OCI-LY3 (cell line): Measurements from ENCODE around the gene PLXNB1.
"Not testable (repeated sequence)": the region's sequence is repeated elsewhere in the genome, so short reads cannot be mapped to it uniquely, and the experiment has no call there.

Experiments used
- H2AFZ ChIP-seq: fragments of 200-600, 300-600 bp; shearing (Covaris generic); 2 replicates; pipeline ENCODE4 v1.6.0; 2014; ENCODE audit warnings: antibody characterized with exemption, low read depth, low read length
- H3K27ac ChIP-seq: fragments of 200-600, 300-600 bp; sonication (generic); 2 replicates; pipeline ENCODE4 v1.5.1; 2014; ENCODE audit warnings: mild to moderate bottlenecking, low read length, moderate library complexity, mixed read lengths
- H3K27me3 ChIP-seq: fragments of 200-600, 300-600 bp; sonication (generic); 2 replicates; pipeline ENCODE4 v1.6.1; 2014; ENCODE audit warnings: low read depth, low read length, mixed read lengths
- H3K36me3 ChIP-seq: fragments of 200-600, 300-600 bp; sonication (generic); replicated peaks from 2 replicates; pipeline ENCODE3; 2014; ENCODE audit warnings: low read depth, low read length, mixed read lengths
- H3K4me1 ChIP-seq: fragments of 300-600, 200-600 bp; sonication (generic); 2 replicates; pipeline ENCODE4 v1.6.1; 2014; ENCODE audit warnings: low read length, mixed read lengths
- H3K4me2 ChIP-seq: fragments of 200-600, 300-600 bp; sonication (generic); 2 replicates; pipeline ENCODE4 v1.6.1; 2014; ENCODE audit warnings: low read length, mixed read lengths
- H3K4me3 ChIP-seq: fragments of 300-600, 200-600 bp; sonication (generic); 2 replicates; pipeline ENCODE4 v1.5.1; 2014; ENCODE audit warnings: antibody characterized with exemption, mild to moderate bottlenecking, low read length, moderate library complexity
- H3K79me2 ChIP-seq: fragments of 300-600, 200-600 bp; shearing (Covaris generic); 2 replicates; pipeline ENCODE4 v1.6.1; 2014; ENCODE audit warnings: mild to moderate bottlenecking, low read length, mixed read lengths
- H3K9ac ChIP-seq: fragments of 300-600, 200-600 bp; shearing (Covaris generic); 2 replicates; pipeline ENCODE4 v1.6.0; 2014; ENCODE audit warnings: mild to moderate bottlenecking, low read length, moderate library complexity
- H3K9me3 ChIP-seq: fragments of 200-600, 300-600 bp; shearing (Covaris generic); 2 replicates; pipeline ENCODE4 v1.6.1; 2014; ENCODE audit warnings: low read length, mixed read lengths; ENCODE audit not compliant: insufficient read depth
- H4K20me1 ChIP-seq: fragments of 200-600, 300-600 bp; sonication (generic); 2 replicates; pipeline ENCODE4 v1.6.1; 2016; ENCODE audit warnings: low read length, mixed read lengths; ENCODE audit not compliant: insufficient read depth
- EZH2phosphoT487 ChIP-seq: fragments of 200-600 bp; shearing (Covaris generic); IDR thresholded peaks from 2 replicates; pipeline ENCODE4 v1.6.1; 2018; ENCODE audit warnings: antibody characterized with exemption, mixed run types, low read depth
- TF ChIP-seq, protein P1 (sequence below): fragments of 200-600, 300-600 bp; sonication (generic); IDR thresholded peaks from 2 replicates; pipeline ENCODE4 v1.5.1; 2014; ENCODE audit warnings: antibody characterized with exemption, low read length, low read depth

PLXNB1 gene

DNA sequence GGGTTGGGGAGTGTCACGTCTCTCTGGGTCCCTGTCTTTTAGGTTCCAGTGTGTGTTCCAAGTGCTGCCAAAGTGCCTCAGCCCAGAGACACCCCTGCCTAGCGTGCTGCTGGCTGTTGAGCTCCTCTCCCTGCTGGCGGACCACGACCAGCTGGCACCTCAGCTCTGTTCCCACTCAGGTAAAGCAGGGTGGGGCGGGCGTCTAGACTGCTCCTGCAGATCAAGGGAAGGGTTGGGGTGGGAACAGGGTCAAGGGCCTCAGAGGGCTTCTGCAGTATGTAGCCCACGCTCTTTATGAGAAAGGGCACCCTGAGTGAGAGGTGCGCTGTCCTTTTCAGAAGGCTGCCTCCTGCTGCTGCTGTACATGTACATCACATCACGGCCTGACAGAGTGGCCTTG is 33.8 kb upstream of the PLXNB1 start:
- peaks cover 59% of the 10 kb centered on the region for H3K36me3 ChIP-seq
- H3K9me3 ChIP-seq, result no peaks in the 10 kb centered on the region
- H3K27me3 ChIP-seq, result no peaks in the 10 kb centered on the region
- no peak overlapping the region for H3K4me3 ChIP-seq
- TF ChIP-seq EZH2phosphoT487, result no peak
- TF ChIP-seq, protein P1, sequence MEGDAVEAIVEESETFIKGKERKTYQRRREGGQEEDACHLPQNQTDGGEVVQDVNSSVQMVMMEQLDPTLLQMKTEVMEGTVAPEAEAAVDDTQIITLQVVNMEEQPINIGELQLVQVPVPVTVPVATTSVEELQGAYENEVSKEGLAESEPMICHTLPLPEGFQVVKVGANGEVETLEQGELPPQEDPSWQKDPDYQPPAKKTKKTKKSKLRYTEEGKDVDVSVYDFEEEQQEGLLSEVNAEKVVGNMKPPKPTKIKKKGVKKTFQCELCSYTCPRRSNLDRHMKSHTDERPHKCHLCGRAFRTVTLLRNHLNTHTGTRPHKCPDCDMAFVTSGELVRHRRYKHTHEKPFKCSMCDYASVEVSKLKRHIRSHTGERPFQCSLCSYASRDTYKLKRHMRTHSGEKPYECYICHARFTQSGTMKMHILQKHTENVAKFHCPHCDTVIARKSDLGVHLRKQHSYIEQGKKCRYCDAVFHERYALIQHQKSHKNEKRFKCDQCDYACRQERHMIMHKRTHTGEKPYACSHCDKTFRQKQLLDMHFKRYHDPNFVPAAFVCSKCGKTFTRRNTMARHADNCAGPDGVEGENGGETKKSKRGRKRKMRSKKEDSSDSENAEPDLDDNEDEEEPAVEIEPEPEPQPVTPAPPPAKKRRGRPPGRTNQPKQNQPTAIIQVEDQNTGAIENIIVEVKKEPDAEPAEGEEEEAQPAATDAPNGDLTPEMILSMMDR, result no peak
- no peak overlapping the region for H3K4me2 ChIP-seq
- peaks cover 18% of the 10 kb centered on the region for H3K4me1 ChIP-seq
- no peak overlapping the region for H2AFZ ChIP-seq
- H3K9ac ChIP-seq, result no peak overlapping the region
- H3K27ac ChIP-seq, result no peak overlapping the region
- peaks cover 26% of the 10 kb centered on the region for H3K79me2 ChIP-seq
- no peaks in the 10 kb centered on the region for H4K20me1 ChIP-seq

DNA sequence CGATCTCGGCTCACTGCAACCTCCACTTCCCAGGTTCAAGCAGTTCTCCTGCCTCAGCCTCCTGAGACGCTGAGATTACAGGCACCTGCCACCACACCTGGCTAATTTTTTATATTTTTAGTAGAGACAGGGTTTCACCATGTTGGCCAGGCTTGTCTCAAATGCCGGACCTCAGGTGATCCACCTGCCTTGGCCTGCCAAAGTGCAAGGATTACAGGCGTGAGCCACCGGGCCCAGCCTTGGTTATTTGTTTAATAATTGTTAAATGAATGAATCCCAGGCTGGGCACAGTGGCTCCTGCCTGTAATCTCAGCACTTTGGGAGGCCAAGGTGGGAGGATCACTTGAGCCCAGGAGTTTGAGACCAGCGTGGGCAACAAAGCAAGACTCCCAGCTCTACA is 31.9 kb upstream of the PLXNB1 start:
- not testable (repeated sequence) for H3K79me2 ChIP-seq, H3K4me1 ChIP-seq, H4K20me1 ChIP-seq, H3K4me3 ChIP-seq, H2AFZ ChIP-seq, H3K27me3 ChIP-seq, H3K9ac ChIP-seq, H3K4me2 ChIP-seq, H3K27ac ChIP-seq, H3K9me3 ChIP-seq
- peaks cover 49% of the 10 kb centered on the region for H3K36me3 ChIP-seq

GRCh38 chr3:48460517-48460902 is 30.6 kb upstream of the PLXNB1 start:
- H3K4me2 ChIP-seq, result no peak overlapping the region
- H3K27me3 ChIP-seq, result no peaks in the 10 kb centered on the region
- H3K27ac ChIP-seq, result no peak overlapping the region
- H3K4me1 ChIP-seq, result peaks cover 3% of the 10 kb centered on the region
- no peak overlapping the region for H2AFZ ChIP-seq
- H3K36me3 ChIP-seq, result peaks cover 46% of the 10 kb centered on the region
- no peaks in the 10 kb centered on the region for H3K79me2 ChIP-seq
- no peaks in the 10 kb centered on the region for H3K9me3 ChIP-seq
- TF ChIP-seq EZH2phosphoT487, result no peak
- TF ChIP-seq, protein P1, result no peak
- H4K20me1 ChIP-seq, result no peaks in the 10 kb centered on the region
- H3K9ac ChIP-seq, result no peak overlapping the region
- H3K4me3 ChIP-seq, result no peak overlapping the region

DNA sequence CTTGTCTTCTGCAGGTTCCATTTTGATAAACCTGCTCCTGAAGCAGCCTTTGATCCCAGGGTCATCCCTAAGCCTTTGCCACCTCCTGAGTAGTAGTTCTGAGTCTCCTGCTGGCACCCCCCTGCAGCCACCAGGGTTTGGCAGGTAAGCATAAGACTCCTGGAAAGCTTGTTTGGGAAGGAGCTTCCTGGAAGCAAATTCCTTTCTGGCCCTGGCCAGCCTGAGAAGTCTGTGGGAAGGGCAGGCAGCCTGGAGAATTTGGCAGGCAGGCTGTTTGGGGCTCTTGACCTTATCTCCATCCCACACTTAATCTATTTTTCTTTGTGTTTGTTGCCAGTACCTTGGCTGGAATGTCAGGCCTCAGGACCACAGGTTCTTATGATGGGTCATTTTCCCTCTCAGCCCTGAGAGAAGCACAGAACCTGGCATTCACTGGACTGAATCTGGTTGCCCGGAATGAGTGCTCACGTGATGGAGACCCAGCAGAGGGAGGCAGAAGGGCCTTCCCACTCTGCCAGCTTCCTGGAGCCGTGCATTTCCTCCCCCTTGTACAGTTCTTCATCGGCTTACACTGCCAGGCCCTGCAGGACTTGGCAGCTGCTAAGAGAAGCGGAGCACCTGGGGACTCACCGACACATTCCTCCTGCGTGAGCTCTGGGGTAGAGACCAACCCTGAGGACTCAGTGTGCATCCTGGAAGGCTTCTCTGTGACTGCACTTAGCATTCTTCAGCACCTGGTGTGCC is 30.1 kb upstream of the PLXNB1 start:
- Histone ChIP-seq H2AFZ (no peak overlapping the region), H3K4me1 (no peaks in the 10 kb centered on the region), H3K9ac (no peak overlapping the region), H3K27ac (no peak overlapping the region), H3K36me3 (peaks cover 46% of the 10 kb centered on the region), H3K4me2 (no peak overlapping the region), H3K27me3 (no peaks in the 10 kb centered on the region), H3K9me3 (no peaks in the 10 kb centered on the region), H3K4me3 (no peak overlapping the region), H3K79me2 (no peaks in the 10 kb centered on the region), H4K20me1 (no peaks in the 10 kb centered on the region)
- no peak for TF ChIP-seq EZH2phosphoT487
- TF ChIP-seq, protein P1, result no peak
